Stimulated activated CD4-positive, alpha-beta T cell treated with anti-CD3 and anti-CD28 coated beads, Interleukin-1b, Interleukin-23, amount 100 ng/mL, for 48 hours (primary cell): Measurements from ENCODE around the gene LRRC75A.

Experiments used
- DNase-seq: peaks from one replicate; pipeline ENCODE4 v3.0.0-alpha.2; 2020

LRRC75A gene

DNA sequence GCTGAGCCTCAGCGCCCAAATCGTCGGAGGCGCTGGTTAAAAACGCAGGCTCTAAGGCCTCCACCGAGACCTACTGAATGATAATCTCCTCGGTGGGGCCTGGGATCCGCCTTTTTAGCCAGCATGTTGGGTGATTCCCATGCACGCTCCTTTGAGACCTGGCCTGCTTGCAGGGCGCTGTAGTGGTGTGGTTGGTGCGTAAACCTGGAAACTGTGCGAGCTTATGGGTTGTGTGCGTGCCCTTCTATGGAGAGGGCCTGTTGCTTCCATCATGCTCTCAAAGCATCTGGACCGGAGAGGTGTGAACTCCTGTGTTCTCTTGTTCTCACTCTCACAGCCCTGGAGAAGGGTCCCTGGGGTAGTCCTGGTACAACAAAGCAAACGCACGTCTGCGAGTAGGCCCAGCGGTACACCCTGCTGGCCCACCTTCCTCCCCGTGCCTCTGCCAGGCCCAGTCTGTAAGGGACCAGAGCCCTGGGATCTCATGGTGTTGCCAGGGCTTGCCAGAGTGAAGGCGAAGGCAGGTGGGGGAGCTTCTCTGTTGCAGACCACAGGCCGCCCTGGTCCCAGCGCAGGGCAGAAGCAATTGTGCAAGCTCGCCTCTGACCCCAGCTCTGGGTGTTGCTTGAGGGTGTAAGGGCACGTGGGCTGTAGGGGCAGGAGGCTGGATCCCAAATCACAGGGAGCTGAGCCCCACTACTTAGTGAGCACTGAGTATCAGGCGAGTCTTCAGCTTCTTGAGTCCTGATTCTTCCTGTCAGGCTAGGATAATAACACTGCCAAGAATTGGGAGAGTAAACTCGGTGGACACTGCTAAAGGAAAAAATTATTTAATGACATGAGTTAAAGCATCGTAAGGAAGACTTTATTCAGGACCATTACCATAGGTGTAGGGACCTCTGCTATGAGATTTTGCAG, 879 bp upstream of the LRRC75A start:
- no peak for DNase-seq

DNA sequence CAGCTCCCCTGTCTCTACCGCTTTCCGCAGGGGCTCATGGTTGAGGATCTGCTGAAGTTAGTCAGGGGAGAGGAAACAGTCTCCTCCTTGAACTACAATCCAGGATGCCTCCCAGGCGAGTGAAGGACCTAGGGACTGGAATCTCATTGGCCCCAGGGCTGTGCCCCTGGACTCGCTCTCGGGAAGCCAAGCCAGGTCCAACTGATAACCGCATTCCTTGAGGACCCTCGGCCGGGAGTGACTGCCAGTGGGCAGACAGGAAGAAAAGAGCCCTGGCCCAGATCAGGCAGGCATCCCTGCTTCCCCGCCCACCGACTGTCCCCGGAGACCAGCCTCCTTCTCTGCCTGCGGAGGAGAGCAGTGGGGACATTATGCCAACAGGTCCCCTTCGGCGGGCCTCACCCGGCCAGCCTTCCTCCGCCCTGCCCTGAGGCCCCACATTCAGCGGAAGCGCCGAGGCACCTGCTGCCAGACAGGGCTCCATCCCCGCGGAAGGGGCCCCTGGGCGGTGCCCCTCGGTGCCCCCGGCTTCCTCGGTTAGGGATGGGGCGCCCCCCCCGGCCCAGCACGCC, 776 bp downstream of the LRRC75A start:
- peak; percentile 6 for DNase-seq

DNA sequence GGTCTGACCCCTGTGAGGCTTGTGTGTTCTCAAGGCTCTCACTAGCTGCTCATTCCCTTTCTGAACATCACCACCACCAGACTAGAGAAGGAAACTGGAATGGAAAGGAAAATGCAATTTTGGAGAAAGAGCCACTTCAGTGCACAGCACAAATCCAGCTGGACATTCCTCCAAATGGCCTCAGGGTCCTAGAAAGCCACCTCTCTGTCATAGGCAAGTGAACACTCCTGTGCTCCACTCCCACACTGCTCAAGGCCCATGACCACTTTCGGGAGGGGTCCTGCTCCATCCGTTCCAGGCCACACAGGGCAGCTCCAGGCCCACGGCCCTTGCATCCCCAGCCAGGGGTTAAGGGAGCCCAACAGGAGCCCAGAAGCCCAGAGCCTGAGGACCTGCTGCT, 2.6 kb downstream of the LRRC75A start:
- no peak for DNase-seq

DNA sequence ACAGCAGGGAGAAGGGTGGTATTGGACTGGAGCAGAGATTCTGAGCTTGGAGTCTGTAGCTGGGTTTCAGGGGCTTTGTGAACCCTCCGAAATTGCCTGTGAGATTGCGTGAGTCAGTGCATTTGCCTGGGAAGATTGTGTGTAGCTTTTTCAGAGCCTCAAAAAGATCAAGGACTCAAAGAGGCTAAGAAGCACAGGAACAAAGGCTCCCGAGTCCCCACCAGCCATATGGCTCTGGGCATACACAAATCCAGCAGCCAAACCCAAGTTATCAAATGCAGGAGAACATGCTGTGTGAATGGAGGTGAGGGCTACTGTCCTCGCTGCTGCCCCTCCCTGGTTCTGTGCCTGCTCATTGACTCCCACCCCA, 3.0 kb downstream of the LRRC75A start:
- DNase-seq = no peak

DNA sequence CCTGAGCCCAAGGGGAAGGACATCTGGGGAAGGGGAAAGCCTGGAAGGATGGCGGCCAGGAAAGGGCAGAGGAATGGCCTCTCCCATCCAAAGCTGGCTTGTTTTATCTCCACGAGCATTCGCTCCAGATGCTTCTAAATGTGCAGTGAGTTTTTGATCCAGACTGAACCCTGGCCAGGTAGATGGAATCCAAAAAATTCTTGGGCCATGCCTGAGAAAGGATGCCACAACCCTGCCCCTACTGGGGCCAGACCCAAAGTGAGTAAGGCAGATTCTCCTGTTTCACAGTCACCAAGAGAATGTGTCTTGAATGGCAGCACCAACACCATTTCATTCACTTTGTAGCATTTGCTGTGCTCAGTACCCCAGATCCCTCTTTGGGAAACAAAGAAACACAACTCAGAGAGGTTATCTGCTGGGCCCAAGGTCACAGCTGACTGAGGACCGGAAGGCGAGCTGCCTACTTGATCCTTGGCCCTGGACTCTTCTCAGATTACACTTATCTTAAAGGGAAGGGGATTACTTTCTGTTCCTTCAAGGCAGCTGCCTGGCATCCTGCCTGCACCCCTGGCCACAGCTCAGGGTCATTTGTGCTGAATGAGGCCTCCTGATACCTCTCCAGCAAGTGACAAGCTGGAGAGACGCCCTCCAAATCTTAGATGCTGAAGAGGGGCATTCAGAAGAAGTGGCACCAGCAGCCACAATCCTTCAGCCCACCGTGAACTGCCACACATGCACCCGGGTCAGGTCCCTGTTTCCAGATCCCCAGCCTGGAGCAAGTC, 3.6 kb downstream of the LRRC75A start:
- DNase-seq = no peak

DNA sequence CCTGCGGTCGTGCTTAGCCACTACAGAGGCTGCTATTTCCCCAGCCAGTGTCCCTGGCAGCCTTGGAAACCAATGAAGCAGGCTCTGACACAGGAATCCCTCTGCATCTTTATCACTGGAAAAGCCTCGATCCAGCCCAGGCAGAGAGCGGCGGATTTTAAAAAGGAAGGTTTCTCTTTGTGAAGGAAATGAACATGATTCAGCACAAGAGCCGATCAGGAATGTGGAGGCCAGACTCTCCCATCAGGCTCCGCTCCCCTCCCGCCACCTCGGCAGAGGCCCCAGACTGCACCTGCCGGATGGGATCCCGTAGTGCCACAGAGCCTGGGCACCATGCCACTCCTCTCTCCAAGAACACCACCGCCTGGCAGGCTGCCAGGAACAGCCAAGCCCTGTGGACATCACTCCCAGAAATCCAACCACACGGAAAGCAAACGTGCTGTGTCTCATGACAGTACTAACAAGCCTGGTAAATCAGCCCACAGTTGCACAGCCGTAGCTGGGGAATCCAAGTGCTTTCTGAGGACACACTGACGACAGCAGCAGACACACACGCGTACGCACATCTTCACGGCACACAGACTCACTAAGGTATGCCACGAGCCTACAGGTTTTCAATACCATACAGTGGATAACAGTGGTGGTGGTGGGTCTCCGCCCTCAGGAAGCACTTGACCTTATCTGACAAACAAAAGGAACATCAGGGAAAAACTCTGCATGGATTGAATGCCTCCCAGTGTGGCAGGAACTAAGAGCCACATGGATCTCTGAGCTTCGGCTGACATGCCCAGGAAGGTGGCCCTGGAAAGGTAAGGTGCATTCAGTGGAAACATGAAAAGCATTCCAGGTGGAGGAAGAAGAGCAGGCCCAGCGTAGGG, 5.4 kb downstream of the LRRC75A start:
- no peak for DNase-seq

DNA sequence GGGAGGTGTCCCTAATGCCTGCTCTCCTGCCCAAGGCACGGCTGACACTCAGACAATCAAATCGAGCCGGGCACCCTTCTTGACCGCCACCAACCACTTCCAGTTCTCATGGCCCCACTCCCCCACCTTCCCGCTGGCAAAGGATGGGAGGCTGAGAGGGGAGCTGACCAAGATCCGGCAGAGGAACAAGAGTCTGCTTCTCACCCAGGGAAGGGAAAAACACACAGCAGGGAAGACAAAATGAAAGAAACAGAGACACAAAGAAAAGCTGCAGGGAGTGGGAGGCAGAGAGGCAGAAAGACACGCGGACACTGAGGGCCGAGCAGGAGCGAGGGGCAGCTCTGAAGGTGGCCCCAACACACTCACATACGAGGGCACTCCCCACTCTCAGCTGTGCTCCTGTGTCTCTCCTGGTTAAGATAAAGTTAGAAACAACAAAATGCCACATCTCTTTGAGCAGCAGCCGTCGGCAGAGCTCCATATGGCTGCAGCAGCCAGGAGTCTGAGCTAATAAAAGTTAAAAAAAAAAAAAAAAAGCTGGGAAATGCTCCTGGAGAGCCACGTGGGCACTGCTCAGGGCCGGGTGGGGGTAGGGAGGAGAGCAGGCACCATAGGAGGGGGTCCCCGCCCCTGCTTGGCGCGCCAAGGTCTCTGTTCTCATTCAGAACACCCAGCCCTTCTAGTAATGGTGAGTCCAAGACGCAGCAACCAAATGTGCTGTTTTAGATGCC, 7.4 kb downstream of the LRRC75A start:
- DNase-seq = no peak

DNA sequence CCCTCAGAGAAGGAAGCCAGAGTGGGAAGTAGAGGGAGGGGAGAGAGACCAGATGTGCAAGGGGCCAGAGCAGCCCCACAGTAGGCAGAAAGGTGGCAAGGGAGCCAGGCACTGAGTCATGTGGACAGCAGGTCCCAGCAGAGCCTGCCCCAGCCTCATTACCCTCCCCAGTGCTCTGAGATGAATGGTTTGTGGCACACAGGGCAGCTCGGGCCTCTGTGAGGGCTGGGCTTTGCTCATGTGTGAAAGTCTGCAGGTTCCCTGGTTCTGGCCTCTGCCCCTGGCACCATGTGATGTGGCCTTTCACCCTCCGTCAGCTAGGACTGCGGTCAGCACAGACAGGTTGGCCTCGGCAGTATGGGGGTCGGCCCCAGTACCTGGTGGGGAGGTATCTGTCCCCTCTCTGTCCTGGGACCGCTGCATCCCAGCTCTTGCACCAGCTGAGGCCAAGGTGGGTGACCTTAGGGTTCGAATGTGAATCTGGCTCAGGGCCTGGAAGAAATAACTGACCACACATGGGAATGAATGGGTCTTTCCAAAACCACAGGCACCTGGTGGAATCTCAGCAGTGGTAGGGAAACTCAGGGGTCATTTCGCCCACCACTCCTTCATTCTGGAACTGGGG, 8.9 kb downstream of the LRRC75A start:
- no peak for DNase-seq

DNA sequence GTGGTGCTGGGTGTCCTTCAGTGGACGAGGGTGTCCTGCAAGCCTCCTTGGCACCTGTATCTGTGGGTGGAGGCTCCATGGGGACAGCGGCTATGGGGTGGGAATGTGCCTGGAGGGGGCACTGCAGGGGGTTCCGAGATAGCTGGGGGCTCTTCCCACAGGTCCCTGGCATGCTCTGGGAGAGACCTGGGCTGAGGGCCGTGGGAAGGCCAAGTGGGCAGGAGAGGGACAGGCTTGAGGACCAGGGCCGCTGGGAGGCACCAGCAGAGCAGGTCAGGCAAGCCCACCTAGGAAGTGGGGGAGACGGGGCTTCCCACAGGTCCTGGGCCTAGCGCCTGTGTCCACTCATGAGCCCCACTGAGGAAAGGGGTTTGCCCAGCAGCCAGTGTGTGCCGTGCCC, 9.7 kb downstream of the LRRC75A start:
- no peak for DNase-seq

DNA sequence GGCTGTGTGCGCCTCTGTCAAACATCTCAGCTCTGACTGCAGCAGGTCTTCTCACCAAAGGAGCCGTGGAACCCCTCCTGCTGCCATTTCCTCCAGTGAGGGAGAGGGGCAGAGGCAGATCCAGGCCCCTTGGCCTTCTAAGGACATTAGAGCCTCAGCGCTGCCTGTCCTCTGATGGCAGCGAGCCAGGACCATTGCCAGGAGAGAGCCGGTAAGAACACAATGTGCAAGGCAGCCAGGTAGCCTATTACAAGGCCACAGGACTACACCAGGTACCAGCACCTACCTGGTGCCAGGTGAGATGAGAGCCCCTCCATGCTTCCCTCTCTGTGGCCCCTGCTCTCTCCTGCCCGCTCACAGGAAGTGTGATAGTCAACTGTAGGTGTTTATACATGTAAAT, 11.0 kb downstream of the LRRC75A start:
- DNase-seq = no peak

DNA sequence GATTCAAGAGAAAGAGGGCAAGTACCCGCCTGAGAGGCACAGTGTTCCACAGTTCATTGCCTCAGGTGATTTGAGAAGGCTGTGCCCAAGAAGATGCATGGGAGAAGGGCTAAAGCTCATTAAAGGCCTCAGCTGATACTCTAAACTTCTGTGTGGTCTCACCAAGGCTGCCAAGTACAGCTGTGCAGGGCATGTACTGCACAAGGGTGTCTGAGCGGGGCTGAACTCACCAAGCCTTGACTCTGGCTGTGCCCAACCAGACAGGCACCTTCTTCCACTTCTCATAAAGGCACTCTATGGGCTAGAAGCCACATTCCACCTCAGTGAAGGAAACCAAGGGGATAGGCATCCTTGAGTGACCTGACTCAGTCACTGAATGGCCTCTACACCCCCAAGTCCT, 12.7 kb downstream of the LRRC75A start:
- DNase-seq = no peak

DNA sequence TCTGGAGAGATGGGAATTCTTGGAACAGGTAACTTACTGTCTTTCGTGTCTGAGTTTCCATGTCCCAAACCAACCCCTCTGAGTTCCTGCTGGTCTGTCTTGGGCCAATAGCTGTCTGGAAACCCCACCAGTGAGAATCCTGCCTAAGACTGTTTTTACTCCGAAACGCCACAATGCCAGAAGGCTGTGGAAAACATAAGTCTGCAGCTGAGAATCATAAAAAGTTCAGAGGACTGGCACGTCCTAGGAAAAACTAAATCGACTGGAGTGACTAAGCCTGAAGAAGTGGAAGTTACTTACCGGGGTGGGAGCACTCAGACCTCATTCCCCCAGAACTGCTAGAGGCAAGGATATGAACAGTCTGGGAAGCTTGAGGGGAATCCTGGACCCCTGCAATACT, 13.3 kb downstream of the LRRC75A start:
- no peak for DNase-seq

DNA sequence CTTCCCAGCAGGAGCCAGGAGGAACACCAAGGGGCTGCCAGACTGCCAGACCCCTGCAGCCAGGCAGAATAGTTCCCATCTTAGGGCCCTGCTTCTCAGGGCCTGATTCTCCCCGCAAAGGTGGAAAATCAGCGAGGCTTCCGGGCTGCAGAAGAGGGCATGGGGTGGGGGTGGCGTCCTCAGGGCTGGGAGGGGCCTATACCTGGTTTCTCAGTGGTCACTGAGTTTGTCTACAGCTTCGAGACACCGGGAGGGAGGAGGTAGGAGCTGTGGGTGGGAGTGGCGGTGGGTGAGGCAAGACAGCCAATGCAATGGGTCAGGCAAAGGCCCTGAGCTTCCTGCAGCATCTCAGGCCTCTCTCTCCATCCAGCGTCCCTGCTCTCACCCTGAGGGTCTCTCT, 14.3 kb downstream of the LRRC75A start:
- no peak for DNase-seq

DNA sequence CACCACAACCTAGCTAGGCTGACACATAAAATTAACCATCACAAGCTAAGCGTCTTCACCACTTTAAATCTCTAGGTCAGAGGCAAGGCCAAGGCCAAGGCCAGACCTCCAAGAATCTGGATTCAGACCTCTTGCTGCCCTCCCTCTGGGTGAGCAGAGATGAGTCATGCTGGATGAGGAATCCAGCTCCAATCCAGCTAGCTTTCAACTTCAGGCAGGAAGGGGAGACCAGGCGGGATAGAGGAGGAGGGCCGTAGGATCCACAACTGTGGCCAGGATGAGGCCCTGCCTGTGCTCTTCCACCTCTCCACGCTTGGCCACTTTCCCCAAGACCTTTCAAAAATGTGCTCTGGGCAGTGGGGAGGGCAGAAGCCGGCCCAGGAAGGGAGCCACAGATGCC, 14.7 kb downstream of the LRRC75A start:
- DNase-seq = no peak

DNA sequence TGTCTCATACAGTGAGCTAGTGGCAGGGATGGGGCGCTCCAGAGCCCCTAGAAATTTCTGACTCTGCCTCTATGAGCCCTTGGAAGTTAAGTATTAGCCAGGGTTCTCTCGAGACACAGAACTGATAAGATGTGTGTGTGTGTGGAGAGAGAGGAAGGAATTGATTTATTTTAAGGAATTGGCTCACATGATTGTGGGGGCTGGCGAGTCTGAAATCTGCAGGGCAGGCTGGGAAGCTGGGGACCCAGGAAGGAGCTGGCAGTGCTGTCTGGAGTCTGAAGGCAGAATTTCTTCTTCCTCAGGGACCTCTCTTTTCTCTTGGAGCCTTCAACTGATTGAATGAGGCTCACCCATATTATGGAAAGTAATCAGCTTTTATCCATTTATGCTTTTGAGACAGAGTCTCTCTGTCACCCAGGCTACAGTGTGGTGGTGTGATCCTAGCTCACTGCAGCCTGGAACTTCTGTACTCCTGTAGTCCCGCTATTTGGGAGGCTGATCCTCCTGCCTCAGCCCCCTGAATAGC, 16.8 kb downstream of the LRRC75A start:
- no peak for DNase-seq

DNA sequence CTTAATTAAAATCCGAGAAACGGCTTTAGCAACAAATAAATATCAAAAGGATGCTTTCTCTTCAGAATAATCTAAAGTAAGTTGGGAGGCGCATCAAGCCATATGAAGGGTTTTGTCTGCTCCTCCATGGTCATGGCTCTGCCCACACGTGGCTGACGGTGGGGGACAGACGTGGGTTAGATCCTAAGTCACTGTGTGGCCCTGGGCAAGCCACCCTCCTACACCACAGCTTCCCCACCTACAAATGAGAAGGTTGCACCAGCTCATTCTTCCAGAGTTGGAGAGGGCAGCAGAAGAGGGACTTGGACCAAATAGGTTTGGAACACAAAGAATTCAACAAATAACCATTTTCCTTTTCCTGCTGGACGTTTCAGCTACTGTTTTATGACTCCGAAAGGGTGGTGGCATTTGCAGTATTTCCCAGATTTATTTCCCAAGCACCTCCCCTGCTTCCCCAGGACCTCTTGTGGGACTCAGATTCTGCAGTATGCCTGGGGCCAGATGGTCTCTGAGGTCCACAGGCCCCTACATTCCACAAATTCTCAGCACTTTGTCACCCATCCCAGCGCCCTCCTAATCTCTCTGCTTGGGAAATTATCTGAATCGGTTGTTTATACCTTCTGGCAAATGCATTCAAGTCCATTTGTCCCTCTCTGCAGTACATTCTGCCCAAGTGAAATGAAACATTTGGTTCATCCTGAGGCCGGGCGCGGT, 17.8 kb downstream of the LRRC75A start:
- no peak for DNase-seq

DNA sequence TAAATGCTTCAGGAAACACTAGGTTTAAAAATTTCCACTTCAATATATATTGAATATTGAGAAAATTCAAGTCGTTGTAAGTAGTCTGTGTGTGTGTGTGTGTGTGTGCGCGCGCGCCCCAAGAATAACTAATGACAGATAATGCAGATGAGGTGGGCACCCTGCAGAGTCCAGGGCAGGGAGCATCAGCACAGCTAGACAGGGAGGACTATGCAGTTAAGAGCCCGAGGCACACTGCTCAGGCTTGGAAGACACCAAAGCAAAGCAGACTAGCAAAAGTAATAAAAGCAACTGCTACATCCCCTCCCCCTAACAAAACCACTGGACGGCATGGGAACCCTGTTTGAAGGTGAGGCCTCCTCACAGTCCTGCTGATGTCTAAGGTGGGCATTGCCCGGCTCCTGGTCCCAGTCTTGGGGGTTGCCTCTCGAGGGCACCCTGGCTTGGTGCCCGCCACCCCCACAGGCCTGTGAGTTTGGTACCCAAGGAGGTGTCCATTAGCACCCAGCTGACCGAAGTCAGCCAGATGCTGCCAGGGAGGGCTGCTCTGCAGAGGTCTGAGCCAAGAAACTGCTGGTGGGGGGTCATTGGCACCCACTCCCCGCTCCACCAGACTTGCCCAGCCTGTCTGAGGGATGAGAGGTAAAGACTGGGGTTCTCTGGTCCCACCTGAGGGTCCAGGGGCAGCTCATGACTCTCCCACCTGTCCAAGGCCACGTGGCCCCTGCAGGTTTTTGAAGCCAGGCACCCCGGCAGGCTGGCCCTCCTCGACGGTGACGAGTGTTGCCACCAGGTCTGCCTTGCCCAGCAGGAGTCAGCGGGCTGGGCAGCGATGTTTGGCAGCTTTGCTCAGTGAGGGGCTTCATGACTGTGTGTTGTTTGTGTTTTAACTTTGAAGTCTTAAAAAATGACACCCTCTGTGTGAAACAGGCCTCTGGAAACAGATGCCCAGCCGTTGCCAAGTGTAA, 18.7 kb downstream of the LRRC75A start:
- no peak for DNase-seq

DNA sequence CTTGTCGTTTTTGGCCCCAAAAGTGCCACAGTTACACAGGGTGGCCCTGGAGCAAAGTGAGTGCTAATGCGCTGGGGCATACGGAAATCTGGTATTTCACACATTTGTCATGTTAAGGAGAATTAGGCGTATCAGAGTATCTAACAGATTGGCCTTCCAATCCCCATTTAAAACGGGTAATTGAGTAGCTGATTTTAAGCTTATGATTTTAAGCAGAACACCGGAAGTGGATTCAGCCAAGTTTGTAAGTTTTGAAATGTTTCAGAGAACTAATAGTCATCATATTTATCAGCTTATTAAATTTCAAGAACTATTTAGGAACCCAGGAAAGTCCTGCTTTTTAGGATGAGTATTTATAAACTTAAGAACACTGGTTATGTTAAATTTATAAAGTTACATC, 19.5 kb downstream of the LRRC75A start:
- DNase-seq = no peak

DNA sequence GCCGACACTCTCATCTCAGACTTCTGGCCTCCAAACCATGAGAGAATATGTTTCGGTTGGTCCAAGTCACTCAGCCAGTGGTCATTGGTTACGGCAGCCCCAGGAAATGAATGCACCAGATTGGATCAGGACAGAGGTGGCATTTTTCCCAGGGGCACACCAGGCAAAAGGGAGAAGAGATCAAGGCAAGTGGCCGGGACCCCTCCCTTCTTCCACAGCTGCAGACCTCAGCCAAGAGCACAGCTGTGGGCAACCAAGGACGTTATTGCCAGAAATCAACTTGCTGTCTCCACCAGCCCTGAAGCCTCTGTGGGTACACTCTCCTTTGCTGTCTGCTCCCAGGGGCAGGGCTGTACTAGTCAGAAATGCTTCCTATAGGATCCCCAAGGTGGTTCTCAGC, 20.7 kb downstream of the LRRC75A start:
- DNase-seq = no peak

DNA sequence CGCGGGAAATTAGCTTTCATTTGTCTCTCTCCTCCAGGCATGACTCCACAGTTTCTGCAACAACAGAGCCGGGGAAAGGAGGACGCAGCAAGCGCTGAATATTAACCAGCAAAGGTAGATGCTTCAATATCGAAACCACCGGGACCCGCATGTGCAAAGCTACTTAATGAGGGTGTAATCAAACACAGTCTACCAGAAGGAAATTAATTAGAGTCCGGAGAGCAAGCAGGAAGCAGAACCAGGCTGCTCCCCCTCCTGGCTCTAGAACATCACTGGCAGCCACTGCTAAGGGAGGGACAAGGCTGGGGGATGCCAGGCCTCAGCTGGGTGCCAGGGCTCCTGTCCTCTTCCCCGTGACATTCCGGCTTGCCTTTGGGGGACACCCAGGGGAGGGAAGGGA, 21.7 kb downstream of the LRRC75A start:
- no peak for DNase-seq
